Body of pancreas (tissue), 4 donors: ENCODE measurements around the gene PARP11. TPM values are rescaled to one million over a fixed set of nuclear protein-coding genes. Genes with fewer than 3 reads are reported as not detected.

Experiments used
- ATAC-seq: fragments of 150-250 bp; one replicate; pipeline ENCODE4 v1.9.1; 2016
- DNase-seq, 4 donors: peaks; one replicate each; pipeline ENCODE4 v3.0.0-alpha.2; 2019
- H3K27ac ChIP-seq, 4 donors: fragments of 200-600 bp; sonication (generic); 1 replicate in 3 of 4; 2 replicates in 1 of 4; pipeline versions ENCODE4 v1.5.1 to v1.6.1; 2016 to 2019; ENCODE audit warnings: mild to moderate bottlenecking in 1 of 4, mixed read lengths in 1 of 4, moderate library complexity in 1 of 4
- H3K27me3 ChIP-seq, 2 donors: fragments of 200-600 bp; sonication (generic); one replicate each; pipeline ENCODE4 v1.6.0; 2016; ENCODE audit warnings: mild to moderate bottlenecking in 1 of 2
- H3K36me3 ChIP-seq, 2 donors: fragments of 200-600 bp; sonication (generic); replicated peaks in 1 of 2; 2 replicates each; pipeline ENCODE4 v1.5.1; 2016; ENCODE audit warnings: low read depth in 2 of 2; ENCODE audit not compliant: insufficient read depth in 1 of 2
- H3K4me1 ChIP-seq: fragments of 200-600 bp; sonication (generic); one replicate; pipeline ENCODE4 v1.6.0; 2016
- H3K4me3 ChIP-seq, 2 donors: fragments of 200-600 bp; sonication (generic); 1 replicate in 1 of 2; 2 replicates in 1 of 2; pipeline ENCODE4 v1.5.1; 2016 to 2019
- H3K9me3 ChIP-seq, 3 donors: fragments of 200-600 bp; sonication (generic); 1 replicate in 2 of 3; 2 replicates in 1 of 3; pipeline ENCODE4 v1.5.1; 2016
- POLR2A ChIP-seq, 3 donors: fragments of 450-650 bp; IDR thresholded peaks; one replicate each; pipeline ENCODE4 v1.6.1; 2016; ENCODE audit warnings: antibody characterized with exemption in 3 of 3, mild to moderate bottlenecking in 2 of 3
- WGBS, 2 donors: methylation state at CpG; one replicate each; pipeline ENCODE4 v1.1.5; 2017; 5-methylcytosine and 5-hydroxymethylcytosine counted together
- intact Hi-C: fragments of 100-400 bp; cut with DNase I; formaldehyde crosslinking; loops from one replicate; pipeline ENCODE4 v1.15.1; 2023
- total RNA-seq, 2 donors: library from RNA; depleted of rRNA; stranded (reverse); fragments of >200 nt; gene quantifications; one replicate each; pipeline ENCODE4 v1.1.0, GENCODE V29; 2016
- TF ChIP-seq, protein P1 (sequence below), 7 experiments: fragments of 450-650 bp in 4 of 7; fragments of 200-600 bp in 3 of 7; sonication (generic) in 3 of 7; IDR thresholded peaks; one replicate each; pipeline ENCODE4 v1.5.1; 2016 to 2019; ENCODE audit warnings: antibody characterized with exemption in 7 of 7

The PARP11 gene
- total RNA-seq, 2 donors from 2014 or later, result 2.3 to 3.3 TPM

DNA sequence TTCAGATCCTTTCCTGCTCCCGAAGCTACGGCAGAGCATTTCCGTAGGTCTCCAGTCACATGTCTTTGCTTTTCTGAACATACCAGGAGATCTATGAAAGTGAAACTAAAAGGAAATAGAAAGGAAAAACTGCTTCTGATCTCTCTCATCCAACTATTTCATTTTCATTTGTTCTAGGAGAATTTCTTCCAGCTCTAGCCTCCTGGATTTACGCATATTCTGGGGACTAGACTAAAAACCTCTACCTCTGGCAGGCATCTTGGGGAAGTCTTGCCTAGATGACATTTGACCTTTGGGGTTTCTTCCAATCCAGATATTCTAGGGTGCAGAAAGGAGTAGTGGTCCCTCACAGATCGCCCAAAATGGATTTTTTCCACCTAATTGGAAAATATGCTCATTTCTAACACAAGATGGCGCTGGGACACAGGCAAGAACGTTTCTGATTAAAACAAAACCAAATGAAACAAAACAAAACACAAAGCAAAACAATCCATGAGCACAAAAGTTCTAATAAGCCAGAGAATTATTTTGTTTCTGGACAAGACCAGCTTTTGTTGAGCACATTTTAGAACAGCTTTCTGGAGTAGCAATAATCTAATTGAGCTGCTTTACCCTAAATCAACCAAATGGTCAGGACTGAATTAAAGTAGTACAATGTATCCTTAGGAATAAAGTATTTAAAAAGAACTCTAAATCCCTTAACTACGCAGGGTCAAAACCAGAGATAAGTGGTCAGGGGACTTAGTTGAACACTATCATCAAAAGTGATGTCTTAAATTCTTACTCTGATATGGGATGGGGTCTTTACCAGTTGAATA lies 12.3 kb upstream of the PARP11 start:
- H3K27me3 ChIP-seq, result no peaks in the 10 kb centered on the region
- no peaks in the 10 kb centered on the region for H3K36me3 ChIP-seq
- no peaks in the 10 kb centered on the region for H3K4me1 ChIP-seq
- DNase-seq, result peak in 3 of 4 donors; percentile 18 to 24 (median 18)
- ATAC-seq, result peak; percentile 50
- H3K27ac ChIP-seq, result peak overlapping the region in 1 of 4 donors; percentile 36
- intact Hi-C loops, result loop anchor here (10.0 kb wide), 1 partner anchor 149 kb away; no protein-coding TSS in a partner anchor
- WGBS, 2 donors, result 37 to 47% methylated on average over 8 of the region's 8 CpGs
- TF ChIP-seq, protein P1, sequence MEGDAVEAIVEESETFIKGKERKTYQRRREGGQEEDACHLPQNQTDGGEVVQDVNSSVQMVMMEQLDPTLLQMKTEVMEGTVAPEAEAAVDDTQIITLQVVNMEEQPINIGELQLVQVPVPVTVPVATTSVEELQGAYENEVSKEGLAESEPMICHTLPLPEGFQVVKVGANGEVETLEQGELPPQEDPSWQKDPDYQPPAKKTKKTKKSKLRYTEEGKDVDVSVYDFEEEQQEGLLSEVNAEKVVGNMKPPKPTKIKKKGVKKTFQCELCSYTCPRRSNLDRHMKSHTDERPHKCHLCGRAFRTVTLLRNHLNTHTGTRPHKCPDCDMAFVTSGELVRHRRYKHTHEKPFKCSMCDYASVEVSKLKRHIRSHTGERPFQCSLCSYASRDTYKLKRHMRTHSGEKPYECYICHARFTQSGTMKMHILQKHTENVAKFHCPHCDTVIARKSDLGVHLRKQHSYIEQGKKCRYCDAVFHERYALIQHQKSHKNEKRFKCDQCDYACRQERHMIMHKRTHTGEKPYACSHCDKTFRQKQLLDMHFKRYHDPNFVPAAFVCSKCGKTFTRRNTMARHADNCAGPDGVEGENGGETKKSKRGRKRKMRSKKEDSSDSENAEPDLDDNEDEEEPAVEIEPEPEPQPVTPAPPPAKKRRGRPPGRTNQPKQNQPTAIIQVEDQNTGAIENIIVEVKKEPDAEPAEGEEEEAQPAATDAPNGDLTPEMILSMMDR (IDR thresholded peaks at IDR 0.05), result peak; percentile 66 to 88 (median 83)
- no peak for TF ChIP-seq POLR2A (IDR thresholded peaks at IDR 0.05)
- no peak overlapping the region for H3K4me3 ChIP-seq
- no peaks in the 10 kb centered on the region for H3K9me3 ChIP-seq

- intact Hi-C loops, result loop anchor here (10.0 kb wide), 1 partner anchor 150 kb away; no protein-coding TSS in a partner anchor
- no peak for DNase-seq
- 49 to 64% methylated on average over 6 of the region's 6 CpGs for WGBS, 2 donors
Observed at GRCh38 chr12:3884671-3885070, 11.5 kb upstream of the PARP11 start.

GRCh38 chr12:3882896-3883564 lies 9.8 kb upstream of the PARP11 start:
- no peaks in the 10 kb centered on the region for H3K4me1 ChIP-seq
- ATAC-seq (no peak), DNase-seq (no peak)
- no peak overlapping the region for H3K27ac ChIP-seq
- H3K9me3 ChIP-seq, result no peaks in the 10 kb centered on the region
- H3K36me3 ChIP-seq, result no peaks in the 10 kb centered on the region
- WGBS, 2 donors, result 16 to 27% methylated on average over 7 of the region's 7 CpGs
- TF ChIP-seq, protein P1 (IDR thresholded peaks at IDR 0.05), result peak in 2 of 7 experiments; percentile 10 to 15
- TF ChIP-seq POLR2A (IDR thresholded peaks at IDR 0.05), result no peak
- intact Hi-C loops, result loop anchor here (10.0 kb wide), 1 partner anchor 152 kb away; no protein-coding TSS in a partner anchor
- no peaks in the 10 kb centered on the region for H3K27me3 ChIP-seq
- no peak overlapping the region for H3K4me3 ChIP-seq

More at GRCh38 chr12:3884671-3885070, 11.5 kb upstream of the PARP11 start:
- TF ChIP-seq POLR2A (IDR thresholded peaks at IDR 0.05), result no peak
- TF ChIP-seq, protein P1 (IDR thresholded peaks at IDR 0.05), result no peak
- Histone ChIP-seq H3K4me3 (no peak overlapping the region), H3K36me3 (no peaks in the 10 kb centered on the region), H3K9me3 (no peaks in the 10 kb centered on the region), H3K27me3 (no peaks in the 10 kb centered on the region), H3K4me1 (no peaks in the 10 kb centered on the region), H3K27ac (no peak overlapping the region)
- ATAC-seq, result no peak

DNA sequence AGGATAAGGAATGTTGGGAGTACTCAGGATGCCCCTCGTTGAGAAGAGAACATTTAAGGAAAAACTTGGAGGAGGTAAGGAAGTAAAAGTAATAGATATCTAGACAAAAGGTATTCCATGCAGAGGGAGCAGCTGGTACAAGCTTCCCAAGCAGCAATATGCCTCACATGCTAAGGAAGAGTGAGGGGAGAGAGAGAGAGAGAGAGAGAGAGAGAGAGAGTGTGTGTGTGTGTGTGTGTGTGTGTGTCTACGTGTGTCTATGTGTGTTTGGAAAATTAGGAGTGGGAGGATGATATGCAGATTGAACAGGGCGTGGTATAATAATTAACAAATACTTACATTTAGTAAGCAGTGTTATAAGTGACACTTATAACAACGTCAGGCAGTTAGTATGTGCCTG lies 9.2 kb upstream of the PARP11 start:
- intact Hi-C loops, result loop anchor here (10.0 kb wide), 1 partner anchor 152 kb away; no protein-coding TSS in a partner anchor
- Histone ChIP-seq H3K4me1 (no peaks in the 10 kb centered on the region), H3K36me3 (no peaks in the 10 kb centered on the region), H3K27ac (no peak overlapping the region), H3K27me3 (no peaks in the 10 kb centered on the region), H3K4me3 (no peak overlapping the region), H3K9me3 (no peaks in the 10 kb centered on the region)
- DNase-seq, result no peak
- ATAC-seq, result no peak
- 29 to 49% methylated on average over 4 of the region's 4 CpGs for WGBS, 2 donors
- TF ChIP-seq, protein P1 (IDR thresholded peaks at IDR 0.05), result no peak
- no peak for TF ChIP-seq POLR2A (IDR thresholded peaks at IDR 0.05)
